Anterior cingulate cortex (tissue), 58 donors: ENCODE results near the gene B4GALT2.

Source experiments
- DNase-seq, 58 donors: peaks; one replicate each; lab custom pipeline; 2025; lab: John Stamatoyannopoulos, UW

The B4GALT2 gene, protein sequence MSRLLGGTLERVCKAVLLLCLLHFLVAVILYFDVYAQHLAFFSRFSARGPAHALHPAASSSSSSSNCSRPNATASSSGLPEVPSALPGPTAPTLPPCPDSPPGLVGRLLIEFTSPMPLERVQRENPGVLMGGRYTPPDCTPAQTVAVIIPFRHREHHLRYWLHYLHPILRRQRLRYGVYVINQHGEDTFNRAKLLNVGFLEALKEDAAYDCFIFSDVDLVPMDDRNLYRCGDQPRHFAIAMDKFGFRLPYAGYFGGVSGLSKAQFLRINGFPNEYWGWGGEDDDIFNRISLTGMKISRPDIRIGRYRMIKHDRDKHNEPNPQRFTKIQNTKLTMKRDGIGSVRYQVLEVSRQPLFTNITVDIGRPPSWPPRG

DNA sequence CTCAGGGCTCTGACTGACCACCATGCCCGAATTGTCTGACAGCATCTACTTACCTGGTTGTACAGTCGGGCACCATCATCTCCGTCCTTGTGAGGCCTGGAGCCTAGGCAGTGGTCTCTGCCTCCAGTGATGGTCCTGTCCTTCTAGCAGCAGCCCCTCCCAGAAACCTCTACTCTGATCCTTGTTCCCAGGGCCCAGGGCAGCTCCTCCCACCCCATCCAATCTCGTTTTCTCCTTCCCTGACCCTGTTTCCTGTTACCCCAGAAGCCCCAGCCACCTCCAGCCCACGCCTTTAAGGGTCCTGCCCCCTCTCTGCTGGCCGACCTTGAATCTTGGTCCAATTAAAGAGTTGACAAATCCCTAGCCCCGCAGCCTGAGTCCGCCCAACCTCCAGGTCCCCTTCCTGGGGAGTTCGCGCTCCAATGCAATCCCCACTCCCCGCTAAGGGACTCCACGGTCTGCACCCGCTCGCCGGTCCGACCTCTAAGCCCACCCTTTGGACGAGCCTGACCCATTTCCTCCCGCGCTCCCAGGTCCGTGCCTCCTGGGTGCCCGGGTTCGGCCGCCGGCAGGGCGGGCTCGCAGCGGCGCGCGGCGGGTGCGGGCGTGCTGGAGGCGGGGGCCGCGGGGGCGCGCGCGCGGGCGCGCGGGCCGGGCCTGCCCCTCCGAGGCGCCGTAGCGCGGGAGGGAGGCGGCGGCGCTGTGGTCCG, at the start of gene B4GALT2:
B4GALT2 (plus strand) TSS at position 660 of the 710 bp plus-strand sequence. CDS start 1,951 bp downstream, outside the sequence.
- DNase-seq: peak in 39 of 58 donors; percentile 10 to 66 (median 31)

GRCh38 chr1:43930168-43930948, 48.7 kb upstream of the B4GALT2 start:
- DNase-seq: no peak

GRCh38 chr1:43930949-43931275, 48.1 kb upstream of the B4GALT2 start:
- no peak for DNase-seq

GRCh38 chr1:43931711-43932660, 47.0 kb upstream of the B4GALT2 start:
- DNase-seq: no peak

- DNase-seq: no peak
Measured at GRCh38 chr1:43932786-43933385, 46.1 kb upstream of the B4GALT2 start.

GRCh38 chr1:43933386-43934100, 45.5 kb upstream of the B4GALT2 start, which contains the start of gene ARTN:
TSS of gene ARTN (plus strand) at chr1:43933801. CDS start at chr1:43935657, 1,856 bp downstream.
- DNase-seq: no peak

GRCh38 chr1:43934101-43934985, 44.7 kb upstream of the B4GALT2 start:
- peak in 35 of 58 donors; percentile 13 to 65 (median 35) for DNase-seq

DNA sequence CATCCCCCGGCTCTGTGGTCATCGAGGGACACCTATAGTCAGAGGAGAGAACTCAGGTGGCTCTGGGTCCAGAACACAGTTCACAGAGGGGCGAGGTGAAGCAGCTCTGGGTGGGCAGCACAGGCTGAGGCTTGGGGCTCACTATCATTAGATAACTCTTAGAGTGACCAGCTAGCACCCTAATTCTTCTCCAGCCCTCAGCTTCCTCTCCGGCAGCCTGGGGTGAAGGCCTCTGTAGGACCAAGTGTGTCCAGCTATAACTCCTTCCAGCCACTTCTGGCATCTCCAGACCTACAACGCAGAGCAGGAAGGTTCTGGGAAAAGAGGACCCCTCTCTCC, 44.1 kb upstream of the B4GALT2 start:
- no peak for DNase-seq

GRCh38 chr1:43935711-43936427, 43.1 kb upstream of the B4GALT2 start:
- DNase-seq: peak in 1 of 58 donors; percentile 57

DNA sequence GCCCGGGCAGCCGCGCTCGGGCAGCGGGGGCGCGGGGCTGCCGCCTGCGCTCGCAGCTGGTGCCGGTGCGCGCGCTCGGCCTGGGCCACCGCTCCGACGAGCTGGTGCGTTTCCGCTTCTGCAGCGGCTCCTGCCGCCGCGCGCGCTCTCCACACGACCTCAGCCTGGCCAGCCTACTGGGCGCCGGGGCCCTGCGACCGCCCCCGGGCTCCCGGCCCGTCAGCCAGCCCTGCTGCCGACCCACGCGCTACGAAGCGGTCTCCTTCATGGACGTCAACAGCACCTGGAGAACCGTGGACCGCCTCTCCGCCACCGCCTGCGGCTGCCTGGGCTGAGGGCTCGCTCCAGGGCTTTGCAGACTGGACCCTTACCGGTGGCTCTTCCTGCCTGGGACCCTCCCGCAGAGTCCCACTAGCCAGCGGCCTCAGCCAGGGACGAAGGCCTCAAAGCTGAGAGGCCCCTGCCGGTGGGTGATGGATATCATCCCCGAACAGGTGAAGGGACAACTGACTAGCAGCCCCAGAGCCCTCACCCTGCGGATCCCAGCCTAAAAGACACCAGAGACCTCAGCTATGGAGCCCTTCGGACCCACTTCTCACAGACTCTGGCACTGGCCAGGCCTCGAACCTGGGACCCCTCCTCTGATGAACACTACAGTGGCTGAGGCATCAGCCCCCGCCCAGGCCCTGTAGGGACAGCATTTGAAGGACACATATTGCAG, 42.4 kb upstream of the B4GALT2 start:
- DNase-seq: peak in 15 of 58 donors; percentile 11 to 59 (median 42)

- DNase-seq: no peak
Measured at GRCh38 chr1:43937179-43937865, 41.7 kb upstream of the B4GALT2 start.

DNA sequence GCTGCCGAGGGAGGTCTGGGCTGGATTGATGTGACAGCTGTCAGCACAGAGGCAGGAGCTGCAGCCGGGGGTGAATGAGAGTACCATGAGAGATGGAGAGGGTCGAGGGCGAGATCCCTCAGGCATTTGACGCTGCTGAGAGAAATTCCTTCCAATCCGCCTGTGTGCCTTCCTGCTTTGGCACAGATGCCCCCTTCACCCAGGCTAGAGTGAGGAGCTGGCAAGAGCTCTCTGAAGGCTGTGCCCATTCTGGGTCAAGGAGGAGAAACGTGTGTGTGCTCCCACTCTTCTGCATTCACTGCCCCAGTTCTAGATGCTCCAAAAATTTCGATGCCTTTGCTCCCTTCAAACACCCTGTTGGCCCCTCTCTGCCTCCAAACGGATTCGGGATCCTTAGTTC, 40.6 kb upstream of the B4GALT2 start:
- peak in 1 of 58 donors; percentile 10 for DNase-seq

- DNase-seq: peak in 13 of 58 donors; percentile 15 to 63 (median 29)
Measured at GRCh38 chr1:43938892-43939587, 40.0 kb upstream of the B4GALT2 start.

DNA sequence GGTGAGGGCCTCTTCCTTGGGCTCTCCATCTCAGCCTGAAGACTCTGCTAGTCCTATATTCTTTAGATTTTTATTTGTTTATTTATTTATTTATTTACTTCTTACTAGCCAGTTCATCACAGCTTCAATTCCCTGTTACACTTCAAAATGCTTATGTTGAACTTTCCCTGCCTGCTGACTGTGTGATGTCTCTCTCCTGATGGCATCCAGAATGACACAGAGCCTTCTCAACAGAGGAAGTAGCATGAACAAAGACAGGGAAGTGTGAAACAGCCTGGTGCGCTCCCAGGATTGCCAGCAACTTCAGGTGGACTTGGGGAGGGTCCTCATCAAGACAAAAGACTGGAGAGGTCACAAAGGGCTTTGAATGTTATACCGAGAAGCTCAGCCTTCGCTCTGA, 36.6 kb upstream of the B4GALT2 start:
- DNase-seq: no peak

DNA sequence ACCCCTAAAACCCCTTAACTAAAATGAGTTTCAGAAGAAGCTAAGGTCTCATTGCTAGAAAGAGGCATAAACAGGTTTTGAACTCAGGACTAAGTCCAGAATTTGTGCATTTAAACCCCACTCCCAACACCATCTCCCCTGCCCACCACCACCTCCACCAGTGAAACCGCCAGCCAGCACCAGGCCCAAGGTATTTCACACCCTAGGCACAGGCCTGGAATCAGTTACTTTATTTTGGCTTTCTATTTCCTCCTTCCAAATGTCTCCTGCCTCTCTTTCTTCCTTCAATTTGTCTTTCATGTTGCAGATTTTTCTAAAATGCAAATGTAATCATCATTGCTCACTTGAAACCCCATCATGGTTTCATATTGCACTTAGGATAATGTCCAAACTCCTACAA, 34.1 kb upstream of the B4GALT2 start:
- DNase-seq: no peak
